Liver (tissue), 3 donors: ENCODE measurements around the gene INPP4A.

Source experiments
- EGR1 ChIP-seq, 2 donors: IDR thresholded peaks; 2 replicates each; pipeline ENCODE4 v1.6.1; 2016 to 2018; ENCODE audit warnings: antibody characterized with exemption in 2 of 2, low read depth in 2 of 2
- GABPA ChIP-seq, 2 donors: IDR thresholded peaks in 1 of 2; conservative IDR thresholded peaks in 1 of 2; 2 replicates each; pipeline ENCODE4 v1.6.1; 2016; ENCODE audit warnings: antibody characterized with exemption in 2 of 2, mild to moderate bottlenecking in 1 of 2, moderate library complexity in 1 of 2
- JUND ChIP-seq, 2 donors: IDR thresholded peaks; 2 replicates each; pipeline ENCODE4 v1.6.1; 2016; ENCODE audit warnings: antibody characterized with exemption in 2 of 2
- SP1 ChIP-seq: IDR thresholded peaks from 2 replicates; pipeline ENCODE4 v1.6.1; 2018; ENCODE audit warnings: antibody characterized with exemption, mild to moderate bottlenecking
- TAF1 ChIP-seq: conservative IDR thresholded peaks from 2 replicates; pipeline ENCODE4 v1.6.1; 2016; ENCODE audit warnings: antibody characterized with exemption, mild to moderate bottlenecking
- YY1 ChIP-seq: IDR thresholded peaks from 2 replicates; pipeline ENCODE4 v1.6.1; 2016; ENCODE audit warnings: antibody characterized with exemption, mild to moderate bottlenecking
- TF ChIP-seq, protein P1 (sequence below): fragments of 150-350 bp; IDR thresholded peaks from 2 replicates; pipeline ENCODE4 v1.5.1; 2017; ENCODE audit warnings: improper control_type of control experiment, low read depth, low read length; ENCODE audit not compliant: missing input control
- TF ChIP-seq, protein P2 (sequence below): IDR thresholded peaks from 2 replicates; pipeline ENCODE4 v1.6.1; 2016; ENCODE audit warnings: antibody characterized with exemption
- TF ChIP-seq, protein P3 (sequence below): IDR thresholded peaks from 2 replicates; pipeline ENCODE4 v1.6.1; 2016; ENCODE audit warnings: antibody characterized with exemption
- TF ChIP-seq, protein P4 (sequence below): IDR thresholded peaks from 2 replicates; pipeline ENCODE4 v1.6.1; 2016; ENCODE audit warnings: antibody characterized with exemption, mild to moderate bottlenecking
- TF ChIP-seq, protein P5 (sequence below): IDR thresholded peaks from 2 replicates; pipeline ENCODE4 v1.6.1; 2016; ENCODE audit warnings: antibody characterized with exemption
- donor health status: healthy.
- donor health status: healthy.

DNA sequence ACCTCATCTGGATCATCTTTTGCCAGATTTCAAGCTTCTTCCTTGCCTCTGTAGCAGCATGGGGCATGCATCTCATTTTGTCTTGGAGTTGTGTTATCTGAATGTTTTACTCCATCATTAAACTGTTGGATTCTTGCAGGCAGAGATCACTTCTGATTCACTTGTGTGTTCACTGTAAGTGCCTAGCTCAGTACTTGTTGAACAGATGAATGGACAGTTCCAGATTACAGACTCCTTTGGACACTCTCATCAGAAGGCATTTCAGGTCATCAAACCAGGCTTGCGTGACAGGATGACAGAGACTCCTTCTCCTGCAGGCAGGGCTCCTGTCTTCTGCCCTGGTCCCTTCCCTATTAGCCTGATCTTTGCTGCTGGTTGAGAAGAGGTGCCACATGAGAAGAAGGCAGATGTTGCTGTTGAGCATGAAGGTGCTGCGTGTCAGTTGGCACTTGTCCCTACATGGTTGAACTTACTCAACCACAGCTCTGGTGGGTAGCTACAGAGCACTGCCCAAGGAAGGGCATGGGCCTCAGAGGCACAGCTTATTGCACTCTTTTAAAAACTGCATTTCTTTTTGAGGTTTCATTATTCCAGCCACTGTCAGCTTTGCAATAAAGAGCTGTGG, 58.9 kb downstream of the INPP4A start:
- TF ChIP-seq JUND (IDR thresholded peaks at IDR 0.05), result no peak
- no peak for TF ChIP-seq YY1
- no peak for TF ChIP-seq GABPA (IDR thresholded peaks at IDR 0.05 in 1 of 2, conservative IDR thresholded peaks at IDR 0.05 in 1 of 2)
- no peak for TF ChIP-seq TAF1
- TF ChIP-seq, protein P1, sequence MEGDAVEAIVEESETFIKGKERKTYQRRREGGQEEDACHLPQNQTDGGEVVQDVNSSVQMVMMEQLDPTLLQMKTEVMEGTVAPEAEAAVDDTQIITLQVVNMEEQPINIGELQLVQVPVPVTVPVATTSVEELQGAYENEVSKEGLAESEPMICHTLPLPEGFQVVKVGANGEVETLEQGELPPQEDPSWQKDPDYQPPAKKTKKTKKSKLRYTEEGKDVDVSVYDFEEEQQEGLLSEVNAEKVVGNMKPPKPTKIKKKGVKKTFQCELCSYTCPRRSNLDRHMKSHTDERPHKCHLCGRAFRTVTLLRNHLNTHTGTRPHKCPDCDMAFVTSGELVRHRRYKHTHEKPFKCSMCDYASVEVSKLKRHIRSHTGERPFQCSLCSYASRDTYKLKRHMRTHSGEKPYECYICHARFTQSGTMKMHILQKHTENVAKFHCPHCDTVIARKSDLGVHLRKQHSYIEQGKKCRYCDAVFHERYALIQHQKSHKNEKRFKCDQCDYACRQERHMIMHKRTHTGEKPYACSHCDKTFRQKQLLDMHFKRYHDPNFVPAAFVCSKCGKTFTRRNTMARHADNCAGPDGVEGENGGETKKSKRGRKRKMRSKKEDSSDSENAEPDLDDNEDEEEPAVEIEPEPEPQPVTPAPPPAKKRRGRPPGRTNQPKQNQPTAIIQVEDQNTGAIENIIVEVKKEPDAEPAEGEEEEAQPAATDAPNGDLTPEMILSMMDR, result no peak
- TF ChIP-seq SP1, result no peak
- TF ChIP-seq, protein P2, sequence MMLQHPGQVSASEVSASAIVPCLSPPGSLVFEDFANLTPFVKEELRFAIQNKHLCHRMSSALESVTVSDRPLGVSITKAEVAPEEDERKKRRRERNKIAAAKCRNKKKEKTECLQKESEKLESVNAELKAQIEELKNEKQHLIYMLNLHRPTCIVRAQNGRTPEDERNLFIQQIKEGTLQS, result no peak
- TF ChIP-seq, protein P3, sequence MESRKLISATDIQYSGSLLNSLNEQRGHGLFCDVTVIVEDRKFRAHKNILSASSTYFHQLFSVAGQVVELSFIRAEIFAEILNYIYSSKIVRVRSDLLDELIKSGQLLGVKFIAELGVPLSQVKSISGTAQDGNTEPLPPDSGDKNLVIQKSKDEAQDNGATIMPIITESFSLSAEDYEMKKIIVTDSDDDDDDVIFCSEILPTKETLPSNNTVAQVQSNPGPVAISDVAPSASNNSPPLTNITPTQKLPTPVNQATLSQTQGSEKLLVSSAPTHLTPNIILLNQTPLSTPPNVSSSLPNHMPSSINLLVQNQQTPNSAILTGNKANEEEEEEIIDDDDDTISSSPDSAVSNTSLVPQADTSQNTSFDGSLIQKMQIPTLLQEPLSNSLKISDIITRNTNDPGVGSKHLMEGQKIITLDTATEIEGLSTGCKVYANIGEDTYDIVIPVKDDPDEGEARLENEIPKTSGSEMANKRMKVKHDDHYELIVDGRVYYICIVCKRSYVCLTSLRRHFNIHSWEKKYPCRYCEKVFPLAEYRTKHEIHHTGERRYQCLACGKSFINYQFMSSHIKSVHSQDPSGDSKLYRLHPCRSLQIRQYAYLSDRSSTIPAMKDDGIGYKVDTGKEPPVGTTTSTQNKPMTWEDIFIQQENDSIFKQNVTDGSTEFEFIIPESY, result no peak
- TF ChIP-seq, protein P4, sequence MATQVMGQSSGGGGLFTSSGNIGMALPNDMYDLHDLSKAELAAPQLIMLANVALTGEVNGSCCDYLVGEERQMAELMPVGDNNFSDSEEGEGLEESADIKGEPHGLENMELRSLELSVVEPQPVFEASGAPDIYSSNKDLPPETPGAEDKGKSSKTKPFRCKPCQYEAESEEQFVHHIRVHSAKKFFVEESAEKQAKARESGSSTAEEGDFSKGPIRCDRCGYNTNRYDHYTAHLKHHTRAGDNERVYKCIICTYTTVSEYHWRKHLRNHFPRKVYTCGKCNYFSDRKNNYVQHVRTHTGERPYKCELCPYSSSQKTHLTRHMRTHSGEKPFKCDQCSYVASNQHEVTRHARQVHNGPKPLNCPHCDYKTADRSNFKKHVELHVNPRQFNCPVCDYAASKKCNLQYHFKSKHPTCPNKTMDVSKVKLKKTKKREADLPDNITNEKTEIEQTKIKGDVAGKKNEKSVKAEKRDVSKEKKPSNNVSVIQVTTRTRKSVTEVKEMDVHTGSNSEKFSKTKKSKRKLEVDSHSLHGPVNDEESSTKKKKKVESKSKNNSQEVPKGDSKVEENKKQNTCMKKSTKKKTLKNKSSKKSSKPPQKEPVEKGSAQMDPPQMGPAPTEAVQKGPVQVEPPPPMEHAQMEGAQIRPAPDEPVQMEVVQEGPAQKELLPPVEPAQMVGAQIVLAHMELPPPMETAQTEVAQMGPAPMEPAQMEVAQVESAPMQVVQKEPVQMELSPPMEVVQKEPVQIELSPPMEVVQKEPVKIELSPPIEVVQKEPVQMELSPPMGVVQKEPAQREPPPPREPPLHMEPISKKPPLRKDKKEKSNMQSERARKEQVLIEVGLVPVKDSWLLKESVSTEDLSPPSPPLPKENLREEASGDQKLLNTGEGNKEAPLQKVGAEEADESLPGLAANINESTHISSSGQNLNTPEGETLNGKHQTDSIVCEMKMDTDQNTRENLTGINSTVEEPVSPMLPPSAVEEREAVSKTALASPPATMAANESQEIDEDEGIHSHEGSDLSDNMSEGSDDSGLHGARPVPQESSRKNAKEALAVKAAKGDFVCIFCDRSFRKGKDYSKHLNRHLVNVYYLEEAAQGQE, result no peak
- no peak for TF ChIP-seq EGR1 (IDR thresholded peaks at IDR 0.05; ENCODE audit: low read depth in 2 of 2)
- TF ChIP-seq, protein P5, sequence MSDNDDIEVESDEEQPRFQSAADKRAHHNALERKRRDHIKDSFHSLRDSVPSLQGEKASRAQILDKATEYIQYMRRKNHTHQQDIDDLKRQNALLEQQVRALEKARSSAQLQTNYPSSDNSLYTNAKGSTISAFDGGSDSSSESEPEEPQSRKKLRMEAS, result no peak
